Measurements from ENCODE around the gene MAGEA3.
"Not testable (repeated sequence)": the region's sequence is repeated elsewhere in the genome, so short reads cannot be mapped to it uniquely, and the experiment has no call there.

The MAGEA3 gene

GRCh38 chrX:152697952-152698931 lies at the start of gene MAGEA3:
Gene MAGEA3, plus strand, starts transcription at chrX:152698794. Its CDS starts 2,039 bp downstream, at chrX:152700833.
- not testable (repeated sequence) for DNase-seq (ENCODE audit: low read depth); H3K4me3 ChIP-seq (ENCODE audit: control insufficient read depth, low read depth, low read length)

- TF ChIP-seq, protein P1, sequence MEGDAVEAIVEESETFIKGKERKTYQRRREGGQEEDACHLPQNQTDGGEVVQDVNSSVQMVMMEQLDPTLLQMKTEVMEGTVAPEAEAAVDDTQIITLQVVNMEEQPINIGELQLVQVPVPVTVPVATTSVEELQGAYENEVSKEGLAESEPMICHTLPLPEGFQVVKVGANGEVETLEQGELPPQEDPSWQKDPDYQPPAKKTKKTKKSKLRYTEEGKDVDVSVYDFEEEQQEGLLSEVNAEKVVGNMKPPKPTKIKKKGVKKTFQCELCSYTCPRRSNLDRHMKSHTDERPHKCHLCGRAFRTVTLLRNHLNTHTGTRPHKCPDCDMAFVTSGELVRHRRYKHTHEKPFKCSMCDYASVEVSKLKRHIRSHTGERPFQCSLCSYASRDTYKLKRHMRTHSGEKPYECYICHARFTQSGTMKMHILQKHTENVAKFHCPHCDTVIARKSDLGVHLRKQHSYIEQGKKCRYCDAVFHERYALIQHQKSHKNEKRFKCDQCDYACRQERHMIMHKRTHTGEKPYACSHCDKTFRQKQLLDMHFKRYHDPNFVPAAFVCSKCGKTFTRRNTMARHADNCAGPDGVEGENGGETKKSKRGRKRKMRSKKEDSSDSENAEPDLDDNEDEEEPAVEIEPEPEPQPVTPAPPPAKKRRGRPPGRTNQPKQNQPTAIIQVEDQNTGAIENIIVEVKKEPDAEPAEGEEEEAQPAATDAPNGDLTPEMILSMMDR (conservative IDR thresholded peaks at IDR 0.05; ENCODE audit: control insufficient read depth, insufficient read depth, low read depth, low read length), result no peak
- DNase-seq (ENCODE audit: low read depth), result no peak
- H3K4me3 ChIP-seq (ENCODE audit: control insufficient read depth, low read depth, low read length), result no peak overlapping the region
Measured at GRCh38 chrX:152652060-152652459, 46.5 kb upstream of the MAGEA3 start.

DNA sequence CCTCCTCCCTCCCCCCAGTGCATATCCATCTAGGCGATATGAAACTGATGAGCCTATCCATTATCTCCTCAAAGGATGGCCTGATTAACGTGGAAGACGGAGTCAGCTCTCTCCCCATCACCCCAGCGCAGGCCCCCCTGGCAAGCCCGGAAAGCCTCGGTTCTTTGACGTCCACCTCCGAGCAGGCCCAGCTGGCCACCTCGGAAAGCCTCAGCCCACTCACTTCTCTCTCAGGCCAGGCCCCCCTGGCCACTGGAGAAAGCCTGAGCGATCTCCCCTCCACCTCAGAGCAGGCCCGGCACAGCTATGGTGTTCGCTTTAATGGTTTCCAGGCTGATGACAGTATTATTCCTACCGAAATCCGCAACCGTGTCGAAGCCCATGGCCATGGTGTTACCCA lies 46.1 kb upstream of the MAGEA3 start:
- no peak for DNase-seq (ENCODE audit: low read depth)
- TF ChIP-seq, protein P1 (conservative IDR thresholded peaks at IDR 0.05; ENCODE audit: control insufficient read depth, insufficient read depth, low read depth, low read length), result no peak
- H3K4me3 ChIP-seq (ENCODE audit: control insufficient read depth, low read depth, low read length), result no peak overlapping the region

- no peak for DNase-seq (ENCODE audit: low read depth)
- TF ChIP-seq, protein P1 (conservative IDR thresholded peaks at IDR 0.05; ENCODE audit: control insufficient read depth, insufficient read depth, low read depth, low read length), result no peak
- H3K4me3 ChIP-seq (ENCODE audit: control insufficient read depth, low read depth, low read length), result no peak overlapping the region
Measured at GRCh38 chrX:152656087-152656486, 42.5 kb upstream of the MAGEA3 start.

GRCh38 chrX:152656890-152657289 lies 41.7 kb upstream of the MAGEA3 start:
- H3K4me3 ChIP-seq (ENCODE audit: control insufficient read depth, low read depth, low read length), result no peak overlapping the region
- TF ChIP-seq, protein P1 (conservative IDR thresholded peaks at IDR 0.05; ENCODE audit: control insufficient read depth, insufficient read depth, low read depth, low read length), result no peak
- DNase-seq (ENCODE audit: low read depth), result no peak

- H3K4me3 ChIP-seq (ENCODE audit: control insufficient read depth, low read depth, low read length), result no peak overlapping the region
- TF ChIP-seq, protein P1 (conservative IDR thresholded peaks at IDR 0.05; ENCODE audit: control insufficient read depth, insufficient read depth, low read depth, low read length), result no peak
Measured at GRCh38 chrX:152658302-152658701, 40.3 kb upstream of the MAGEA3 start.

GRCh38 chrX:152663086-152663485 lies 35.5 kb upstream of the MAGEA3 start:
- H3K4me3 ChIP-seq (ENCODE audit: control insufficient read depth, low read depth, low read length), result no peak overlapping the region
- DNase-seq (ENCODE audit: low read depth), result no peak
- TF ChIP-seq, protein P1 (conservative IDR thresholded peaks at IDR 0.05; ENCODE audit: control insufficient read depth, insufficient read depth, low read depth, low read length), result no peak

More at GRCh38 chrX:152658302-152658701, 40.3 kb upstream of the MAGEA3 start:
- no peak for DNase-seq (ENCODE audit: low read depth)

All from fibroblast of mammary gland (primary cell).